ENCODE measurements around the gene JPH3.

JPH3 gene

DNA sequence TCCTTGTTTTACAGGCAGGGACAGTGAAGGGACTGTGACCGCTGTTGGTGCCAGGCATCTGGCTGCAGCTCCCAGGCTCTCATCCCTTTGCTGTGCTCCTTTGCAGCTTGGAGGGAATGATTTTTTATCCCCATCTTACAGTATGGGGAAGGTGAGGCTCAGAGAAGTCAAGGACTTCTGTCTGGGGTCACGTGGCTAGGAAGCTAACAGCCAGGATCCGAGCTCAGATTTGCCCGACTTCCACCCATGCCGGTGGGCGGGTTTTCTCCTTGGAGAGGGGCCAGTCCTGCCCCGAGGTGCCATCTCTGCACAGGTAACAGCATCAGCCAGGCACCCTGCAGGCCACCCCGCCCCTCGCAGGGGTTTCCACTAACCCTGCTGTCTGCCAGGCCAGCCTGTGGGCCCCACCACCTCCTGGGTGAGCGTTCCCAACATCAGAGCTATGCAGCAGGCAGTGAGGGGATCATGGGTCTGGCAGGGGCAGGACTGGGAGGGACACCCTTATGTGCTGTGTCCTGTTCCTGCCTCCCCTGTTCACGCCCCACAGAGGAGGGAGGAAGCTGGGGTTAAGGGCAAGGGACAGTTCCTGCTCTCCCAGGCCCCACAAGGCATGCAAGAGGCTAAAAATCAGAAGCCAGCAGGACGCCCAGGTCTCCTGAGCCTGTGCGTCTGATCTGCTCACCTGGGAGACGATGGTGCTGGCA is 25.4 kb downstream of the JPH3 start:
- no peak for DNase-seq

- no peak for DNase-seq
Observed at GRCh38 chr16:87628246-87628923, 26.1 kb downstream of the JPH3 start.

- DNase-seq, result no peak
Observed at GRCh38 chr16:87628940-87629339, 26.6 kb downstream of the JPH3 start.

DNA sequence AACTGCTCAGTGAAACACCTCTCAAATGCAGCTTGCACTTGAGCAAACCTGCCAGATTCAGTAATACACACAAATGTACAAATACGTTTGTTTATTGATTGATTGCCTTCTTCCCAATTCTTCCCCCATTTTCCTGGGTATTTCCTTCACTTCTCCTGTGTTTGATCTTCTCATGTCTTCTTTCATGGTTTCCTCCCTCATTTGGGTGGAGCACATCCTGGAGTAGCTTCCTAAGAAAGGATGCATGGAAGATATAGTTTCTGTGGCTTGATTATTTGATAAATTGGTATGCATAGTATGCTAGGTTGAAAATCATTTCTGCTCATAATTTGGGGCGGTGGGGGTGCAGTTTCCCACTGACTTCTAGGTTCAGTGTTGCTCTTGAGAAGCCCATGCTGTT is 28.8 kb downstream of the JPH3 start:
- no peak for DNase-seq

DNA sequence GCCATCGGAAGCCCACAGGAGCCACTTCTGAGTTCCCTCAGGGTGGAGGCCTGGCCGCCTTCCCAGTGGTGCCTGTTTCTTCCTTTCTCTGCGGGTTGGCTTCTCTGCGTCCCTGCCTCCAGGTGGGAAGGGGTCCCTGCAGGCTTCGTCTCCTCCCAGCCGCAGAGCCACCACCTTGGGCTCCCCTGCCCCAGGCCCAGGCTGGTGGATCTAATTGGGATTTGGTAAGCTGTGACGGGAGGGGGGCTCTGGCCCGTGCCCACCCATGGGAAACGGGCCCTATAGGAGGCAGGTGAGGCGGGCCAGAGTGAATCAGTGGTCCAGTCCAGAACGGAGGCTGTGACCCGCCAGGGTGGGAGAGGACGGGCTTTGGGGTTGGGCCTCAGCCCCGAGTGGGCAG is 32.1 kb downstream of the JPH3 start:
- DNase-seq, result no peak

DNA sequence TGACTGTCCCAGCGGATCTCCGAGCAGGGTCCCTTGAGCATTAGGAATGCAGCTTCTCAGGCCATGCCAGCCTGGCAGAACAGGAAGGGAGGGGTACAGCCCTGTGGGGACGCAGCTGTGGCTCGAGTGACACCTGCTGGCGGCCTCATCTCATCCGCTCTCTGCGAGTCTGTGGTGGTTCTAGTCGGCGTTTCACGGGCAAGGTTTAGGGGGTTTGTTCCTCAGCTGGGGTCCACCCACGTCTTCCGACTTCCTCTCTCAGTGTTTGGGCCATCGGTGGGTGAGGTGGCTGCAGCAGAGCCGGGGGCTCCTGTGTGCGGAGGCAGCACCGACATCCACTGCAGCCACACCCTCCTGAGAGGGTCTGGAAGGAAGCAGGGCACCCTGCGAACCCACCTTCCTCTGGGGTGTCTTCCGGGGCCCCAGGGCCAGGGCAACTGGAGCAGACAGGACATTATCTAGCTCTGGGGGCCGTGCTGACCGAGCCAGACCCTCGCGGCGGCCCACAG is 33.3 kb downstream of the JPH3 start:
- peak; percentile 11 to 68 for DNase-seq

GRCh38 chr16:87636050-87636684 is 33.9 kb downstream of the JPH3 start:
- peak; percentile 54 to 88 for DNase-seq

- no peak for DNase-seq
Observed at GRCh38 chr16:87636741-87637140, 34.4 kb downstream of the JPH3 start.

GRCh38 chr16:87637357-87637756 is 35.0 kb downstream of the JPH3 start:
- DNase-seq, result no peak

DNA sequence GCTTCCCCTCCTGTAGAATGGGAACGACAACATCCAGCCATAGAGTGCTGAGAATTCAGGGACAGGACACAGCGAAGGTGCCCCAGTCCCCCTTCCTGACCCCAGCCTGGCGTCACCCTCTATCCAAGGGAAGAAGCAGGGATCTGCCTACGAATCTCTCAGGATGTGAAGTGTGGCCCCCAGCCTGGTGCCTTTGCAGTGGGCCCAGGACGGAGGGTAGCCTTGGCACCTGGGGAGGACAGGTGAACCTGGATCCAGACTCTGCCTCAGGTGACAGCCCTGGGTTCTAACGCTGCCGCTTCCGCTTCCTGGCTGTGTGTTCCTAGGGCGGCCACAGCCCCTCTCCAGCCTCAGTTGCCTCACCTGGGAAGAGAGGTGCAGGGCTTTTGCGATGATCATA is 36.4 kb downstream of the JPH3 start:
- DNase-seq, result no peak

DNA sequence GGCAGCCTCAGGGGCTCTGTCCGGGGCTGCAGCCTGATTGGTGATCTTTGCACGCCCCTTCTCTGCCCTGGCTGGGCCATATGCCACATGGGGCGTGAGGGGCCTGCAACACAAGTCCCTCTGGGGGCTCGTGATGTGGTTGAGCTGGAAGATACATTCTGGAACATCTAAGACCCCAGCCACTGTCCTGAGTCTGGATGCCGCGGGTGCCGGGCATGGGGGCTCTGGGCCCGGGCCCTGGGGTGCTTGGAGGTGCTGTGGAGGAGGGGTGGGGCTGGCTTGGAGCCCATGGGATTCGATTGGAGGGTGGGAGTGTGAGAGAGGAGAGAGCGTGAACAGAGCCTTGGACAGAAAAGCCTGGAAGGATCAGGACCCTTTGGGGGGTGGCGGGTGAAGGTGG is 39.4 kb downstream of the JPH3 start:
- no peak for DNase-seq

- DNase-seq, result no peak
Observed at GRCh38 chr16:87642491-87642890, 40.2 kb downstream of the JPH3 start.

- no peak for DNase-seq
Observed at GRCh38 chr16:87644186-87644585, 41.9 kb downstream of the JPH3 start.

DNA sequence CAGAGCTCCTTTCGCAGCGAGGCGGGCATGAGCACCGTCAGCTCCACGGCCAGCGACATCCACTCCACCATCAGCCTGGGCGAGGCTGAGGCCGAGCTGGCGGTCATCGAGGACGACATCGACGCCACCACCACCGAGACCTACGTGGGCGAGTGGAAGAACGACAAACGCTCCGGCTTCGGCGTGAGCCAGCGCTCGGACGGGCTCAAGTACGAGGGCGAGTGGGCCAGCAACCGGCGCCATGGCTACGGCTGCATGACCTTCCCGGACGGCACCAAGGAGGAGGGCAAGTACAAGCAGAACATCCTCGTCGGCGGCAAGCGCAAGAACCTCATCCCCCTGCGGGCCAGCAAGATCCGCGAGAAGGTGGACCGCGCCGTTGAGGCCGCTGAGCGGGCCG is 42.3 kb downstream of the JPH3 start:
- DNase-seq, result no peak

DNA sequence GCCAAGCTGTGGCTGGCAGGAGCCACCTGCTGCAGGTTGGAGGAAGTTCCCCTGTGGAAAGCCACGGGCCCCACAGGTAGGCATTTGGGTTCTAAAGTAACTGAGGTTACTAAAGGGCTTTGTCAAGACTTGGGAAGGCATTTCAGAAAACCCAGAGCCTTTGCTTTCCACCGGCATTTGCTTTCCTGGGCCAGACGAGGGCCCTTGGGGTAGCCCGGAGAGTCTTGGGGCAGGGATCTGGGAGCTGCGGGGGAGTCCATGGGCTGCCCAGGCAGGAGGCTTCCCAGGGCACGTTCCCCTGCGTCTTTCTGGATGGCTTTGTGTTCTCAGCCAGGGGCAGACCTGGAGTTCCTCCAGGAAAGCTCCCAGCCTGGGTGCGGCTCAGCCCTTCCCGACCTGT is 43.5 kb downstream of the JPH3 start:
- DNase-seq, result no peak

GRCh38 chr16:87647431-87648185 is 45.3 kb downstream of the JPH3 start:
- DNase-seq, result peak in 1 of 2 experiments; percentile 2

DNA sequence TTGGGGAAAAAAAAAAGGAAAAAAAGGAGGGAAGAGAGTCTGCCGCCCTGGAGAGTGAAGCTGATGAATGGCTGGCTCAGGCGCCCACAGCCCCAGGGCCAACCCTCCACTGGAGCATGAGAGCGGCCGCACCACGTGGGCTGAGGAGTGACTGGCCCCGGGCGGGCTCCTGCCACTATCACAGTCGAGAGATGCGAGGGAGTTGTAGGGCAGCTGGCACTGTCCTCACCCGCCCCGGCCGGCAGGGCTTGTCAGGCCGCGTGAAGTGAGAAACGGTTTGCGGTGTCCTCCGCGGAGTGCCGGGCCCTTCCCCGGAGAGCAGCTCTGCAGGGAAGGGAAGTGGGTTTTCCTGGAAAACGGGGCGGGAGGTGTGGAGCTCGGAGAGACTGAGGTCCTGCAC is 45.9 kb downstream of the JPH3 start:
- peak in 1 of 2 experiments; percentile 30 for DNase-seq

DNA sequence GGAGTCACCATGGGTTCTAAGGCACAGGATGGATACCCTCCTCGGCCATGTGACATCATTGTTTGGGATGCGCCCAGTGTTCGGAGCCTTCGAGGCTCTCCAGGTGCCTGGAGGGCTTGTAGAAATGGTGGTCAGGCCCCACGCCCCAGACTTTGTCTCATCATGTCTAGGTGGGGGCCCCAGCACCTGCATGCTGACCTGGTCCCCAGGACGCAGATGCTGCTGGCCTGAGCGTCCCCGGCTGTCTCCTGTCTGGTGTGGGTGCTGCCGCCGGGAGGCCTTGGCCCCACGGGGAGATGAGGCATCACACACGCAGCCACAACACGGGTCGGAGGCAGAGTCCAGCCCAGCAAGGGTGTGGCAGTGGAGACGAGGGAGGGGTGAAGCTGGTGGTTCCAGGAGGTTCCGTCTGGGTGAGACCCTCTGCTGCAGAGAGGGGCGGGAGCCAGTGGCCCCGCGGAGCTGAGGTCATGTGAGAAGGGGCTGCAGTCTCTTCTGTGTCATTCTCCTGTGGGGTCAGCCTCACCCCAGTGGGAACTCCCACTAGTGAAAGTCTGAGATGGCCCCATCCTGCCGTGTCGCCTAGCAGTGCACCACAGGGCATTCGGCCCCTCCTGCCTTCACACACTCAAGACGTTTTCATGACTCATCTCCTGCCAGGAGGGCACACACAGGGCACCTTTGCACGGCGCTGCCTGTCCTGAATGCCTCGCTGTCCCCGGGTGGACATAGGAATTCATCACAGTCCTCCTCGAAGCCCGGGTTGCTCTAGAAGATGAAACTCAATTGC is 46.6 kb downstream of the JPH3 start:
- DNase-seq, result no peak

- no peak for DNase-seq
Observed at GRCh38 chr16:87652386-87652785, 50.1 kb downstream of the JPH3 start.

- no peak for DNase-seq
Observed at GRCh38 chr16:87652799-87653198, 50.5 kb downstream of the JPH3 start.

- DNase-seq, result peak in 1 of 2 experiments; percentile 34
Observed at GRCh38 chr16:87653234-87653633, 50.9 kb downstream of the JPH3 start.

GRCh38 chr16:87654826-87655225 is 52.5 kb downstream of the JPH3 start:
- no peak for DNase-seq

Measured in NCI-H526 (cell line).